AG04450 (cell line): ENCODE measurements around the gene C10orf120. TPM values are rescaled to one million over a fixed set of nuclear protein-coding genes. Genes with fewer than 3 reads are reported as not detected.

ENCODE experiments used
- CTCF ChIA-PET: fragments of 300-600, 350-600 bp; formaldehyde crosslinking; extraction: SDS; loops from one replicate; lab custom pipeline; 2022; ENCODE audit warnings: antibody characterized with exemption, inconsistent platforms; lab: Charles Lee
- POLR2A ChIA-PET: fragments of 350-600 bp; formaldehyde crosslinking; extraction: SDS; loops from one replicate; lab custom pipeline; 2021; ENCODE audit warnings: antibody characterized with exemption, inconsistent platforms; lab: Yijun Ruan, JAX
- DNase-seq: peaks from one replicate; pipeline ENCODE4 v3.0.0-alpha.2; 2011; ENCODE audit warnings: low read depth, low spot score
- H3K27ac ChIP-seq: one replicate; pipeline ENCODE4 v1.5.1; 2012; ENCODE audit warnings: low read depth, low read length, control low read depth
- H3K27me3 ChIP-seq: one replicate; pipeline ENCODE4 v1.6.0; 2012; ENCODE audit warnings: low read length; ENCODE audit not compliant: control insufficient read depth, insufficient read depth
- H3K4me3 ChIP-seq: 2 replicates; pipeline ENCODE4 v1.5.1; 2011; ENCODE audit warnings: mild to moderate bottlenecking, low read depth, low read length, control low read depth
- H3K9me3 ChIP-seq: 2 replicates; pipeline ENCODE4 v1.5.1; 2012; ENCODE audit warnings: low read length; ENCODE audit not compliant: control insufficient read depth, insufficient read depth
- polyA plus RNA-seq: library from polyadenylated mRNA; depleted of rRNA; stranded (reverse); fragments of >200 nt; gene quantifications from 2 replicates; pipeline ENCODE4 v1.2.3, GENCODE V29; 2011
- TF ChIP-seq, protein P1 (sequence below): IDR thresholded peaks from 2 replicates; pipeline ENCODE4 v1.5.1; 2011; ENCODE audit warnings: low read depth, low read length, control low read depth, inconsistent platforms

Gene C10orf120
- polyA plus RNA-seq, 1 experiment, result not detected

DNA sequence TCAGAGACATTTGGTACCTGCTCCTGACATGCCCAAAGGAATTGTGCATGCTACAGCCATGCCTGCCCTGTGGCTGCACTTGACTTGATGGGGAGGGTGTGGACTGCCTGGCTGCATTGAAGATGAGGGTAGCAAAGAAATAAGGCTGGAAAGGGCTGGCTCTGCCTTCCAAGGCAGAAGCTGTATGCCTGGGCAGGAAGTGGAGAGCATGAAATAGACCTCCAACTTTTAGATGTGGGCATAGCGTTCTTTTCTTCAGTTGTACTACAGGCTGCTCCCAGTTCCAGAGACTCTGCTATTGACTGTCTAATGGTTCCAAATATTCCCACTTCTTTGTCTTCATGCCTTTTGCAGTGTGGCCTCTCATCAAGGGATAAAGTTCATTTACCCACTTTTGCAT lies 3.0 kb downstream of the C10orf120 start:
- CTCF ChIA-PET, result no interaction called here

DNA sequence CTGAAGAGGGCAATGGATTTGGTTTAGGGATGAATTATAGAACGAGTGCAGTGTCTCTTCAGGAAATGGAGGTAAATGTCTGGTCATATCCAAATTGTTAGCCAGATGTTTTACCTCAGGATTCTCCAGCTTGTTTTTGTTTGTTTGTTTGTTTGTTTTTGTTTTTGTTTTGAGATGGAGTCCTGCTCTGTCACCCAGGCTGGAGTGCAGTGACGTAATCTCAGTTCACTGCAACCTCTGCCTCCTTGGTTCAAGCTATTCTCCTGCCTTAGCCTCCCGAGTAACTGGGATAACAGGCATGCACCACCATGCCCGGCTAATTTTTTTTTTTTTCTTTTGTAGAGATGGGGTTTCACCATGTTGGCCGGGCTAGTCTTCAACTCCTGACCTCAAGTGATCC lies 6.9 kb downstream of the C10orf120 start:
- POLR2A ChIA-PET, result no interaction called here

More for the DNA sequence above, 3.0 kb downstream of the C10orf120 start:
- H3K4me3 ChIP-seq, result no peak overlapping the region
- H3K9me3 ChIP-seq, result no peaks in the 10 kb centered on the region
- no peaks in the 10 kb centered on the region for H3K27me3 ChIP-seq
- H3K27ac ChIP-seq, result no peak overlapping the region
- TF ChIP-seq, protein P1, sequence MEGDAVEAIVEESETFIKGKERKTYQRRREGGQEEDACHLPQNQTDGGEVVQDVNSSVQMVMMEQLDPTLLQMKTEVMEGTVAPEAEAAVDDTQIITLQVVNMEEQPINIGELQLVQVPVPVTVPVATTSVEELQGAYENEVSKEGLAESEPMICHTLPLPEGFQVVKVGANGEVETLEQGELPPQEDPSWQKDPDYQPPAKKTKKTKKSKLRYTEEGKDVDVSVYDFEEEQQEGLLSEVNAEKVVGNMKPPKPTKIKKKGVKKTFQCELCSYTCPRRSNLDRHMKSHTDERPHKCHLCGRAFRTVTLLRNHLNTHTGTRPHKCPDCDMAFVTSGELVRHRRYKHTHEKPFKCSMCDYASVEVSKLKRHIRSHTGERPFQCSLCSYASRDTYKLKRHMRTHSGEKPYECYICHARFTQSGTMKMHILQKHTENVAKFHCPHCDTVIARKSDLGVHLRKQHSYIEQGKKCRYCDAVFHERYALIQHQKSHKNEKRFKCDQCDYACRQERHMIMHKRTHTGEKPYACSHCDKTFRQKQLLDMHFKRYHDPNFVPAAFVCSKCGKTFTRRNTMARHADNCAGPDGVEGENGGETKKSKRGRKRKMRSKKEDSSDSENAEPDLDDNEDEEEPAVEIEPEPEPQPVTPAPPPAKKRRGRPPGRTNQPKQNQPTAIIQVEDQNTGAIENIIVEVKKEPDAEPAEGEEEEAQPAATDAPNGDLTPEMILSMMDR, result no peak
- POLR2A ChIA-PET, result no interaction called here
- DNase-seq, result no peak

DNA sequence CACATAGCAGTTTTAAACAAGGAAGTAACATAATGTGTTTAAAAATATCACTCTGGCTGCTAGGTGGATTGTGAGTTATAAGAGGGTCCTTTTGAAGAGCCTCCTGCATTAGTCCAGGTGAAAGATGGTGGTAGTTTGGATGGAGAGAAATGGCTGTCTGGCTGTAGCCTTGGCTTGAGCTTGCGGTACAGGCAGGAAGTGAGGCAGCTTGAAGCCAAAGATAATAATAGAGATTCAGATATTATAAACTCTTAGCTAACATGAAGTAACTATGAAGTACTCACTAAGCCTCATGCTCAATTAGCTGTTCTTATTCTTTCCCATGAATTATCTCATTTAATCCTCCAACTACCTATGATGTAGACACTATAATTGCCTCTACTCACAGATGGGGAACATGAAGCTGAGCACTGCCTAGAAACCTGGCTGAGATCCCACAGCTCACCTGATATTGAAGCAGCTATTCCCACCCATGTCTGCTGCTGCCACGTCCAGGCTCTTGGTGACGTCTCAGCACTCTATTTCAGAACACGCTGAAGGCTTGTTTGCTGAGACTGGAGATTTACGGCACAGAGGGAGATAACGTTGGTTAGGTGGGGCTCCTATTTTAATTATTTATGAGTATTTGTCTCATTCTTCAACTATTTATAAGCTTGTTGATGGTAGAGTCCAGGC lies 10.4 kb downstream of the C10orf120 start:
- ChIA-PET CTCF (interaction anchor here (0.6 kb wide), 1 partner anchor 40 kb away, joined by 3 read pairs; no protein-coding TSS in a partner anchor), POLR2A (no interaction called here)
- Histone ChIP-seq H3K27me3 (no peaks in the 10 kb centered on the region), H3K4me3 (no peak overlapping the region), H3K9me3 (no peaks in the 10 kb centered on the region), H3K27ac (no peak overlapping the region)
- DNase-seq, result no peak
- TF ChIP-seq, protein P1, result no peak

More for the DNA sequence above, 6.9 kb downstream of the C10orf120 start:
- CTCF ChIA-PET, result no interaction called here
- H3K27ac ChIP-seq, result no peak overlapping the region
- TF ChIP-seq, protein P1, result no peak
- H3K27me3 ChIP-seq, result no peaks in the 10 kb centered on the region
- H3K9me3 ChIP-seq, result no peaks in the 10 kb centered on the region
- no peak for DNase-seq
- H3K4me3 ChIP-seq, result no peak overlapping the region

DNA sequence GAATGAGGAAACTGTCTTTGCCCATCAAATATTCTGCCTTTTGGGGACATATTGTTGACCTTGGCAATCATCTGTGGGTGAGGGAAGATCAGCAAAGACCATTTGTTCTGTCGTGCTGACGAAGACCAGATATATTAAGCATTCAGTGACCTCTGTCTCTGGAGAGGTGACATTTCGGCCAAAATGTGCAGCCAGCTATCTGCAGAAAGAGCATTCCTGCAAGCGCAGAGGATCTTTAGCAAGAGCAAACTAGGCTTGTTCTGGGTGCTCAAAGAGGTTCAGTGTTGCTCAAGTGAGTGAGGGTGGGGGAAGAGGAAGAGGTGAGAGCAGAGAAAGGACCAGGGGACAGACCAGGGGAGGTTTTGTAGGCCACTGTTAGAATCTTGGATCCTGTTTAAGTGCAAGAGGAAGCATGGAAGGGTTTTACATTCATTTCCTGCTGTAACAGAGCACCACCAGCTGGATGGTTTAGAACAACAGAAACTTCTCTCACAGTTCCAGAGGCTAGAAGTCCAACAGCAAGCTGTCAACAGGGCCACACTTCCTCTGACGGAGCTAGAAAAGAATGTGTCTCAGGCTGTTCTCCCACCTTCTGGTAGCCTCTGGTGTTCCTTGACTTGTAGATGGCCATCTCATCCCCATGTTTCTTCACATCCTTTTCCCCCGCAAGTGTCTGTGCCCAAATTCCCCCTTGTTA lies 11.2 kb downstream of the C10orf120 start:
- TF ChIP-seq, protein P1, result no peak
- POLR2A ChIA-PET, result no interaction called here
- no peak for DNase-seq
- no peaks in the 10 kb centered on the region for H3K27me3 ChIP-seq
- no peak overlapping the region for H3K4me3 ChIP-seq
- no peak overlapping the region for H3K27ac ChIP-seq
- H3K9me3 ChIP-seq, result no peaks in the 10 kb centered on the region
- CTCF ChIA-PET, result no interaction called here

DNA sequence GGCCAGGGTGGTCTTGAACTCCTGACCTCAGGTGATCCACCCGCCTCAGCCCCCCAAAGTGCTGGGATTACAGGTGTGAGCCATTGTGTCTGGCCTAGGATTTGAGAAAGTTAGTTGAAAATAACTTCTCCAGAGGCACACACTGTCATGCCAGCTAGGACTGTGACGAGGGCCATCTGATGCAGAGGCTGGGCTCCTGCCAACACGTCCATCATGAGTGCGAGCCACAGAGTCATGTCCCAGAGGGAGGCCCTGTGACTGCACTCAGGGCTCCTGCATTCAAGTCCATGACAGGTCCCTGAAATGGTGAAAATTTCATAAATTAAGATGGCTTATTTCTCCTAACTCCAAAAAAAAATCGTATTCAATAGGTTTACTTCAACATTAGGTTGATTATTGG lies 17.1 kb downstream of the C10orf120 start:
- Histone ChIP-seq H3K27me3 (no peaks in the 10 kb centered on the region), H3K9me3 (no peaks in the 10 kb centered on the region), H3K27ac (no peak overlapping the region), H3K4me3 (no peak overlapping the region)
- ChIA-PET POLR2A (no interaction called here), CTCF (no interaction called here)
- DNase-seq, result no peak
- TF ChIP-seq, protein P1, result no peak
